T-helper 22 cell (primary cell): ENCODE results near the gene VCL.

ENCODE experiments used
- DNase-seq: peaks from one replicate; pipeline ENCODE4 v3.0.0-alpha.2; 2020; ENCODE audit warnings: low read depth

The VCL gene

GRCh38 chr10:74151879-74152722 lies 154.2 kb downstream of the VCL start:
- no peak for DNase-seq

- DNase-seq, result no peak
These were observed 155.2 kb downstream of the VCL start for GRCh38 chr10:74153123-74153522.

- DNase-seq, result no peak
These were observed 155.8 kb downstream of the VCL start for GRCh38 chr10:74153676-74154075.

- DNase-seq, result no peak
These were observed 159.0 kb downstream of the VCL start for GRCh38 chr10:74156919-74157289.

GRCh38 chr10:74160013-74160412 lies 162.1 kb downstream of the VCL start:
- DNase-seq, result no peak

- DNase-seq, result no peak
These were observed 165.6 kb downstream of the VCL start for GRCh38 chr10:74163319-74164068.

- DNase-seq, result no peak
These were observed 167.0 kb downstream of the VCL start for GRCh38 chr10:74164716-74165529.

GRCh38 chr10:74165530-74165901 lies 167.6 kb downstream of the VCL start:
- DNase-seq, result no peak

- no peak for DNase-seq
These were observed 169.5 kb downstream of the VCL start for GRCh38 chr10:74167443-74167842.
